ENCODE data around the gene GDF15. TPM values are rescaled to one million over a fixed set of nuclear protein-coding genes. Genes with fewer than 3 reads are reported as not detected.

The GDF15 gene
- total RNA-seq, 2 experiments from 2014 or later: not detected

Small RNA genes within 50 kb of the gene (microRNA-seq; reads per million reads assigned to microRNA genes)
- not detected for gene MIR3189 (ENCODE audit: borderline microRNAs expressed, borderline replicate concordance)

Other genes with a start within 250 kb of the GDF15 start
- 10 to 100 TPM; 12.6 to 13.1 TPM for gene PIK3R2, start 233.0 kb upstream of the GDF15 start, total RNA-seq
- 10 to 100 TPM; 54.1 to 58.9 TPM for gene IFI30, start 212.3 kb upstream of the GDF15 start, total RNA-seq
- 1 to 10 TPM; 6.1 to 6.5 TPM for gene MPV17L2, start 192.9 kb upstream of the GDF15 start, total RNA-seq
- 1 to 10 TPM; 4.0 to 5.2 TPM for gene RAB3A, start 182.1 kb upstream of the GDF15 start, total RNA-seq
- under 1 TPM in 1 of 2 experiments, not detected in 1; 0.15 TPM for gene PDE4C, start 159.7 kb upstream of the GDF15 start, total RNA-seq
- 1 to 10 TPM; 6.3 to 7.2 TPM for gene IQCN, start 111.7 kb upstream of the GDF15 start, total RNA-seq
- gene JUND, start 104.5 kb upstream of the GDF15 start, total RNA-seq: 100 to 1,000 TPM; 343 to 347 TPM
- gene LSM4, start 63.1 kb upstream of the GDF15 start, total RNA-seq: 100 to 1,000 TPM; 156 to 181 TPM
- gene PGPEP1, start 45.6 kb upstream of the GDF15 start, total RNA-seq: 10 to 100 TPM; 24.1 to 24.8 TPM
- gene LRRC25, start 11.5 kb downstream of the GDF15 start, total RNA-seq: not detected
- 100 to 1,000 TPM; 112 to 123 TPM for gene SSBP4, start 33.2 kb downstream of the GDF15 start, total RNA-seq
- gene ISYNA1, start 52.0 kb downstream of the GDF15 start, total RNA-seq: 10 to 100 TPM; 10.7 to 12.1 TPM
- 10 to 100 TPM; 20.3 to 20.9 TPM for gene ELL, start 135.9 kb downstream of the GDF15 start, total RNA-seq
- 100 to 1,000 TPM; 185 to 206 TPM for gene FKBP8, start 157.4 kb downstream of the GDF15 start, total RNA-seq
- 10 to 100 TPM; 95.4 to 100.0 TPM for gene KXD1, start 171.7 kb downstream of the GDF15 start, total RNA-seq
- gene UBA52, start 185.7 kb downstream of the GDF15 start, total RNA-seq: 1,000 to 10,000 TPM; 1,627 to 1,778 TPM
- gene REX1BD, start 202.6 kb downstream of the GDF15 start, total RNA-seq: 10 to 100 TPM; 73.0 to 85.2 TPM
- not detected for gene CRLF1, start 220.6 kb downstream of the GDF15 start, total RNA-seq
- gene TMEM59L, start 226.7 kb downstream of the GDF15 start, total RNA-seq: under 1 TPM in 1 of 2 experiments, not detected in 1; 0.12 TPM

All from activated CD4-positive, alpha-beta T cell treated with anti-CD3 and anti-CD28 coated beads, Interleukin-2, amount 10 ng/mL, durations not matched to agents 7 days and 5 days (primary cell).